Measurements from ENCODE around the gene PROX2. TPM values are rescaled to one million over a fixed set of nuclear protein-coding genes. Genes with fewer than 3 reads are reported as not detected.

PROX2 gene, protein sequence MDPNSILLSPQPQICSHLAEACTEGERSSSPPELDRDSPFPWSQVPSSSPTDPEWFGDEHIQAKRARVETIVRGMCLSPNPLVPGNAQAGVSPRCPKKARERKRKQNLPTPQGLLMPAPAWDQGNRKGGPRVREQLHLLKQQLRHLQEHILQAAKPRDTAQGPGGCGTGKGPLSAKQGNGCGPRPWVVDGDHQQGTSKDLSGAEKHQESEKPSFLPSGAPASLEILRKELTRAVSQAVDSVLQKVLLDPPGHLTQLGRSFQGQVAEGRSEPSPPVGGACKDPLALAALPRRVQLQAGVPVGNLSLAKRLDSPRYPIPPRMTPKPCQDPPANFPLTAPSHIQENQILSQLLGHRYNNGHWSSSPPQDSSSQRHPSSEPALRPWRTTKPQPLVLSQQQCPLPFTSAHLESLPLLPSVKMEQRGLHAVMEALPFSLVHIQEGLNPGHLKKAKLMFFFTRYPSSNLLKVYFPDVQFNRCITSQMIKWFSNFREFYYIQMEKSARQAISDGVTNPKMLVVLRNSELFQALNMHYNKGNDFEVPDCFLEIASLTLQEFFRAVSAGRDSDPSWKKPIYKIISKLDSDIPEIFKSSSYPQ
- total RNA-seq (ENCODE audit: low replicate concordance): not detected in 2 replicates
- long read RNA-seq: 0 reads

DNA sequence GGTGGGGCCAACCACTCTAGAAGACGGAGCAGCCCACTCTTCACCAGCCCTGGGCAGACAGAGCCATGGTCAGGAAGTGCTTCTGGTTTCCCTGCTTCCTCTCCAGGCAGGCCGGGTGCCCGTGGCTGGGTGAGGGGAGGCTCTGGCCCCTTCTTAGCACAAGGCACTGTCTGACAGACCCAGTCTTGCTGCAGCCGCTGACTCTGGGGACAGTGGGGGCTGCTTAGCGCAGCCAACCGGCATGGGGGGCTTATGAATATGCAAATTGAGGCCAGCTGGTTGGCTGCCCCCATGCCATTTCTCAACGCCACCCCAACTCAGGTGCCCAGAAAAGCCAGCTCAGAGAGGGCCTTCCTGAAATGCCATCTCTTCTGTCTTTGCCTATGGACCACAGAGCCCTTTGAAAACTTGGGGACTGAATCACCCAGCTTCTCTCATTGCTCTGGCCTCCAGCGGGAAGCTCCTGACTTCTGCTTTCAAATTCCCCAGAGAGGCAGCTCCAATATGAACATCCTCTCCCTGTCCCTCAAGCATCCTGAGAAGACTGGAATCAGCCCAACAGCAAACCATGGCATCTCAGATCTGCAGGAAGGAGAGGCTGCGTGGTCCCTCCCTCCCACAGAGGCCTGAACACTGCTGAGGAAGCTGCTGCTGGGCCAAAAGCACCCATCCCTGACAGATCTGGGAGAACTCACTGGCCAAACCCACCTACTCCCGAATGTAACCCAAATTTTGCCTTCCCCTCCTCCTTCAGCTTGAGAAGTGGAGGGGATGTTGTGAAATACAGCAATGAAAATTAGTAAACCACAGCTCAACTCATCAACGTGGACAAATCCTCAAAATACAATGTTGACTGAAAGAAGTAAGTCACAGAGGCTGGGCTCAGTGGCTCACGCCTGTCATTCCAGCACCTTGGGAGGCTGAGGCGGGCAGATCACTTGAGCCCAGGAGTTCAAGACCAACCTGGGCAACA, at the start of gene PROX2:
Gene PROX2, minus strand, starts transcription at position 205 of the 973 bp plus-strand sequence. CDS start 12,311 bp downstream, outside the sequence.
- Mint-ChIP-seq H3K4me3 (no peak within 1 kb of the TSS), H3K27ac (no peak within 1 kb of the TSS), H3K9me3 (no peaks in the 10 kb centered on the region)

GRCh38 chr14:74924061-74924460, 48.1 kb upstream of the PROX2 start:
- no peaks in the 10 kb centered on the region for H3K4me1 Mint-ChIP-seq (ENCODE audit: unreplicated experiment)
- H3K4me3 Mint-ChIP-seq: peak overlapping the region; percentile 2
- no peak overlapping the region for H3K27ac Mint-ChIP-seq
- no peaks in the 10 kb centered on the region for H3K36me3 Mint-ChIP-seq
- no peaks in the 10 kb centered on the region for H3K9me3 Mint-ChIP-seq
- peaks cover 47% of the 10 kb centered on the region for H3K27me3 Mint-ChIP-seq
- TF ChIP-seq CTCF (conservative IDR thresholded peaks at IDR 0.05): no peak
- no peak for DNase-seq (ENCODE audit: extremely low spot score, unreplicated experiment)

More for the DNA sequence above, at the start of gene PROX2:
- H3K4me1 Mint-ChIP-seq (ENCODE audit: unreplicated experiment): peaks cover 6% of the 10 kb centered on the region
- no peaks in the 10 kb centered on the region for H3K36me3 Mint-ChIP-seq
- no peak for TF ChIP-seq CTCF (conservative IDR thresholded peaks at IDR 0.05)
- DNase-seq (ENCODE audit: extremely low spot score, unreplicated experiment): no peak
- peaks cover 3% of the 10 kb centered on the region for H3K27me3 Mint-ChIP-seq

DNA sequence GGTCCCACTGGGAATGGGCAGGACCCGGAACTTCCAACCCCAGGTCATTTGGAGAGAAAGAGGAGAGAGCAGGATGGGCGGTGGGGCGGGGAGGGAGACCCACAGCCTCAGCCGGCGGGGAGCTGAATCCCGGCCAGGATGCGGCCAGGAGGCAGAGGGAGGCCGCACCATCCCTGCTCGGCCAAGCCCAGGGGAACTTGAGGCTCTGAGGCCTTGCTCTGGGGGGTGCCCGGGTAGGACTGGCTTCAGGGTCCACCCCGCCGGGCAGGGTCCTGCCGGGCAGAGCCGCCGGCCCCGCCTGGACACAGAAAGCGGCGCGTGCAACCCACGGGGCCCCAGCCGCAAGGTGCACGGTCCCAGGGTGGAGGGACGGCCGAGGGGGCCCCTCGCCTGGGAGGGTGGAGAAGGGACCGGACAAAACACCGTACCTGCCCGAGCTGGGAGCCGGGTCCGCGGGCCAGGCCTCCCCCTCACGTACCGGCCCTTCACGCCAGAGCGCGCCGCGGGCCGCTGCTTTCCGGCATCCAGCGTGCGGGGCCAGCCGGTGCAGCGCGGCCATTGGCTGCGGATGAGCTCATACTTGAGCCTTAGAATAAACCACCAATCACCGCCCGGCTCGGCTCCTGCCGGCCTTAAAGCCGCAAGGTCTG, 46.9 kb upstream of the PROX2 start, which contains the start of gene RPS6KL1:
Gene RPS6KL1, minus strand, starts transcription at position 509 of the 650 bp plus-strand sequence. CDS start 1,719 bp downstream, outside the sequence.
- no peak within 1 kb of the TSS for H3K27ac Mint-ChIP-seq
- H3K4me1 Mint-ChIP-seq (ENCODE audit: unreplicated experiment): no peaks in the 10 kb centered on the region
- H3K9me3 Mint-ChIP-seq: no peaks in the 10 kb centered on the region
- no peak for TF ChIP-seq CTCF (conservative IDR thresholded peaks at IDR 0.05)
- H3K4me3 Mint-ChIP-seq: peak within 1 kb of the TSS; percentile 84
- H3K27me3 Mint-ChIP-seq: peaks cover 45% of the 10 kb centered on the region
- DNase-seq (ENCODE audit: extremely low spot score, unreplicated experiment): peak; percentile 81
- no peaks in the 10 kb centered on the region for H3K36me3 Mint-ChIP-seq

DNA sequence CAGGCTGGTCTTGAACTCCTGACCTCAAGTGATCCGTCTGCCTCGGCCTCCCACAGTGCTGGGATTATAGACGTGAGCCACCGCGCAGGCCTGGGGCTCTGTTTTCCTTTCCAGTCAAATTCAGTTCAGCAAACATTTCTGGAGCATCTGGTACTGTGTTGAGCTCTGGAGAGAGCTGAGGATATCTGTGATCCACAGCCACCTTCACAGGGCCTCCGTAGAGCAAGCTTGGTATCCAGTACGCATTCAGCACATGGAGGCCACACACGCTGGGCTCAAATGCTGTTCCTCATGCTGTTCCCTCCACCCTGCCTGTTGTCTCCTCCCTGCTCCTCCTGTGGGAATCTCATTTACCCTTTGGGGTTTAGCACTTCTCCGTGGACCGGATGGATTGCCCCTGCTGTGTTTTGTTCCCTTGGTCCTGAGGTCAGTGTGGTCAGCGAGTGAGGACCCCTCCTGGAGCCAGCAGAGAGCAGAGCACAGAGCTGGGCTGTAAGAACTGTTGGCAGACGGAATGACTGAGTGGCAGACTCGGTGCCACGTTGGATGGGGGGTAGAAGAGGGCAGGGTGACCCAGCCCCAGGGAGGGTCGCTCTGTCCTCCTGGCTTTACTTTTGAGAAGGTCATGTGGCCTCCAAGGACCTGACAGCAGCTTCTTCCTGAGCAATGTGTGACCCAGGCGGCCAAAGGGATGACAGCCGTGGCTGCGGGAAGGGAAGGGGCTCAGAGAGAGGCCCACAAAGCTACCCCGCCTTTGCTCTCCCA, 46.2 kb upstream of the PROX2 start:
- Mint-ChIP-seq H3K27me3 (peaks cover 38% of the 10 kb centered on the region), H3K4me3 (peak overlapping the region; percentile 84), H3K27ac (no peak overlapping the region), H3K9me3 (no peaks in the 10 kb centered on the region), H3K4me1 (ENCODE audit: unreplicated experiment) (no peaks in the 10 kb centered on the region), H3K36me3 (no peaks in the 10 kb centered on the region)
- no peak for TF ChIP-seq CTCF (conservative IDR thresholded peaks at IDR 0.05)
- DNase-seq (ENCODE audit: extremely low spot score, unreplicated experiment): no peak

Data from type B pancreatic cell (in vitro differentiated cells).